Immature natural killer cell (primary cell): ENCODE measurements around the gene GABRG3. TPM values are rescaled to one million over a fixed set of nuclear protein-coding genes. Genes with fewer than 3 reads are reported as not detected.
"Not testable (repeated sequence)": the region's sequence is repeated elsewhere in the genome, so short reads cannot be mapped to it uniquely, and the experiment has no call there.

Experiments used
- DNase-seq, 3 donors: peaks; one replicate each; pipeline ENCODE4 v3.0.0; 2022; ENCODE audit warnings: mixed read lengths in 1 of 3
- H3K27ac Mint-ChIP-seq, 6 donors: one replicate each; pipeline ENCODE4 v1.8.0; 2020; ENCODE audit warnings: mixed read lengths in 6 of 6, mild to moderate bottlenecking in 5 of 6, inconsistent platforms in 4 of 6, moderate library complexity in 3 of 6
- H3K27me3 Mint-ChIP-seq, 3 donors: one replicate each; pipeline ENCODE4 v1.8.0; 2020 to 2021; ENCODE audit warnings: low read depth in 3 of 3, mild to moderate bottlenecking in 3 of 3, mixed read lengths in 3 of 3, moderate library complexity in 3 of 3, inconsistent platforms in 1 of 3
- H3K36me3 Mint-ChIP-seq, 3 donors: one replicate each; pipeline ENCODE4 v1.8.0; 2020; ENCODE audit warnings: mixed read lengths in 3 of 3, inconsistent platforms in 2 of 3, mild to moderate bottlenecking in 2 of 3
- H3K4me1 Mint-ChIP-seq, 2 donors: one replicate each; pipeline ENCODE4 v1.8.0; 2020; ENCODE audit warnings: inconsistent platforms in 2 of 2, mild to moderate bottlenecking in 2 of 2, mixed read lengths in 2 of 2, moderate library complexity in 1 of 2
- H3K4me3 Mint-ChIP-seq, 5 donors: one replicate each; pipeline ENCODE4 v1.8.0; 2020; ENCODE audit warnings: mild to moderate bottlenecking in 5 of 5, mixed read lengths in 5 of 5, inconsistent platforms in 3 of 5, moderate library complexity in 3 of 5
- H3K9me3 Mint-ChIP-seq, 6 donors: one replicate each; pipeline ENCODE4 v1.8.0; 2020; ENCODE audit warnings: mild to moderate bottlenecking in 6 of 6, mixed read lengths in 6 of 6, inconsistent platforms in 4 of 6, moderate library complexity in 3 of 6
- polyA plus RNA-seq, 3 donors: library from polyadenylated mRNA; unstranded; fragments of 300-500 nt; fragmentation: Illumina TruSeq; gene quantifications; one replicate each; pipeline ENCODE4 v1.2.3, GENCODE V29; 2021

Gene GABRG3
- polyA plus RNA-seq, 3 donors from 2014 or later = not detected

- Mint-ChIP-seq H3K9me3 (peaks cover 5 to 19% (median 15%) of the 10 kb centered on the region in 6 donors), H3K4me3 (no peak overlapping the region), H3K36me3 (peaks cover 0 to 4% (median 0%) of the 10 kb centered on the region in 3 donors), H3K27me3 (no peaks in the 10 kb centered on the region), H3K4me1 (no peaks in the 10 kb centered on the region), H3K27ac (no peak overlapping the region)
- DNase-seq = no peak
Observed at GRCh38 chr15:27341780-27342343, 370.9 kb downstream of the GABRG3 start.

GRCh38 chr15:27342991-27343390 is 372.0 kb downstream of the GABRG3 start:
- no peak overlapping the region for H3K4me3 Mint-ChIP-seq
- DNase-seq = no peak
- H3K27me3 Mint-ChIP-seq = no peaks in the 10 kb centered on the region
- H3K27ac Mint-ChIP-seq = no peak overlapping the region
- H3K9me3 Mint-ChIP-seq = peaks cover 5 to 16% (median 11%) of the 10 kb centered on the region in 6 donors
- H3K4me1 Mint-ChIP-seq = no peaks in the 10 kb centered on the region
- H3K36me3 Mint-ChIP-seq = peaks cover 0 to 4% (median 0%) of the 10 kb centered on the region in 3 donors

- Mint-ChIP-seq H3K9me3 (peaks cover 0 to 7% (median 3%) of the 10 kb centered on the region in 6 donors), H3K27ac (no peak overlapping the region), H3K36me3 (no peaks in the 10 kb centered on the region), H3K27me3 (no peaks in the 10 kb centered on the region), H3K4me1 (no peaks in the 10 kb centered on the region), H3K4me3 (no peak overlapping the region)
- no peak for DNase-seq
Observed at GRCh38 chr15:27352136-27352535, 381.2 kb downstream of the GABRG3 start.

GRCh38 chr15:27353856-27354255 is 382.9 kb downstream of the GABRG3 start:
- Mint-ChIP-seq H3K4me3 (no peak overlapping the region), H3K9me3 (peaks cover 0 to 9% (median 3%) of the 10 kb centered on the region in 6 donors), H3K4me1 (no peaks in the 10 kb centered on the region), H3K36me3 (no peaks in the 10 kb centered on the region), H3K27me3 (no peaks in the 10 kb centered on the region), H3K27ac (no peak overlapping the region)
- DNase-seq = no peak

GRCh38 chr15:27358751-27359434 is 387.9 kb downstream of the GABRG3 start:
- Mint-ChIP-seq H3K27ac (no peak overlapping the region), H3K36me3 (no peaks in the 10 kb centered on the region), H3K4me3 (no peak overlapping the region), H3K4me1 (no peaks in the 10 kb centered on the region), H3K9me3 (peaks cover 0 to 7% (median 2%) of the 10 kb centered on the region in 6 donors), H3K27me3 (no peaks in the 10 kb centered on the region)
- DNase-seq = no peak

- H3K27me3 Mint-ChIP-seq = no peaks in the 10 kb centered on the region
- no peak overlapping the region for H3K27ac Mint-ChIP-seq
- H3K4me1 Mint-ChIP-seq = no peaks in the 10 kb centered on the region
- no peak for DNase-seq
- no peaks in the 10 kb centered on the region for H3K36me3 Mint-ChIP-seq
- H3K4me3 Mint-ChIP-seq = no peak overlapping the region
- peaks cover 0 to 8% (median 2%) of the 10 kb centered on the region in 6 donors for H3K9me3 Mint-ChIP-seq
Observed at GRCh38 chr15:27359586-27359985, 388.6 kb downstream of the GABRG3 start.

- no peak overlapping the region for H3K4me3 Mint-ChIP-seq
- H3K4me1 Mint-ChIP-seq = no peaks in the 10 kb centered on the region
- no peak for DNase-seq
- no peaks in the 10 kb centered on the region for H3K36me3 Mint-ChIP-seq
- H3K9me3 Mint-ChIP-seq = peaks cover 0 to 8% (median 2%) of the 10 kb centered on the region in 6 donors
- no peaks in the 10 kb centered on the region for H3K27me3 Mint-ChIP-seq
- H3K27ac Mint-ChIP-seq = no peak overlapping the region
Observed at GRCh38 chr15:27360316-27360715, 389.3 kb downstream of the GABRG3 start.

GRCh38 chr15:27361438-27361837 is 390.5 kb downstream of the GABRG3 start:
- no peak for DNase-seq
- H3K9me3 Mint-ChIP-seq = peaks cover 0 to 8% (median 2%) of the 10 kb centered on the region in 6 donors
- no peaks in the 10 kb centered on the region for H3K27me3 Mint-ChIP-seq
- H3K4me1 Mint-ChIP-seq = no peaks in the 10 kb centered on the region
- H3K27ac Mint-ChIP-seq = no peak overlapping the region
- H3K4me3 Mint-ChIP-seq = no peak overlapping the region
- no peaks in the 10 kb centered on the region for H3K36me3 Mint-ChIP-seq

- H3K36me3 Mint-ChIP-seq = peaks cover 0 to 3% (median 0%) of the 10 kb centered on the region in 3 donors
- H3K9me3 Mint-ChIP-seq = peaks cover 0 to 20% (median 8%) of the 10 kb centered on the region in 6 donors
- no peak overlapping the region for H3K4me3 Mint-ChIP-seq
- H3K27ac Mint-ChIP-seq = no peak overlapping the region
- H3K4me1 Mint-ChIP-seq = no peaks in the 10 kb centered on the region
- DNase-seq = no peak
- no peaks in the 10 kb centered on the region for H3K27me3 Mint-ChIP-seq
Observed at GRCh38 chr15:27365456-27365855, 394.5 kb downstream of the GABRG3 start.

- not testable (repeated sequence) for H3K27me3 Mint-ChIP-seq, H3K36me3 Mint-ChIP-seq, H3K27ac Mint-ChIP-seq, H3K4me1 Mint-ChIP-seq, H3K4me3 Mint-ChIP-seq, DNase-seq
- peaks cover 9 to 53% (median 11%) of the 10 kb centered on the region in 6 donors for H3K9me3 Mint-ChIP-seq
Observed at GRCh38 chr15:27377391-27377790, 406.4 kb downstream of the GABRG3 start.

- Mint-ChIP-seq H3K9me3 (peaks cover 18 to 64% (median 28%) of the 10 kb centered on the region in 6 donors), H3K4me3 (no peak overlapping the region), H3K36me3 (no peaks in the 10 kb centered on the region), H3K27me3 (peaks cover 0 to 2% (median 2%) of the 10 kb centered on the region in 3 donors), H3K4me1 (no peaks in the 10 kb centered on the region), H3K27ac (no peak overlapping the region)
- DNase-seq = no peak
Observed at GRCh38 chr15:27382361-27383025, 411.5 kb downstream of the GABRG3 start.

GRCh38 chr15:27383726-27384125 is 412.7 kb downstream of the GABRG3 start:
- Mint-ChIP-seq H3K27me3 (peaks cover 0 to 2% (median 0%) of the 10 kb centered on the region in 3 donors), H3K4me3 (no peak overlapping the region), H3K36me3 (no peaks in the 10 kb centered on the region), H3K4me1 (no peaks in the 10 kb centered on the region), H3K27ac (no peak overlapping the region), H3K9me3 (peaks cover 16 to 62% (median 30%) of the 10 kb centered on the region in 6 donors)
- no peak for DNase-seq

GRCh38 chr15:27392163-27392562 is 421.2 kb downstream of the GABRG3 start:
- Mint-ChIP-seq H3K9me3 (peaks cover 7 to 53% (median 23%) of the 10 kb centered on the region in 6 donors), H3K4me1 (no peaks in the 10 kb centered on the region), H3K4me3 (no peak overlapping the region), H3K27me3 (no peaks in the 10 kb centered on the region), H3K27ac (no peak overlapping the region), H3K36me3 (no peaks in the 10 kb centered on the region)
- no peak for DNase-seq

GRCh38 chr15:27396521-27396920 is 425.5 kb downstream of the GABRG3 start:
- peaks cover 5 to 48% (median 20%) of the 10 kb centered on the region in 6 donors for H3K9me3 Mint-ChIP-seq
- no peaks in the 10 kb centered on the region for H3K36me3 Mint-ChIP-seq
- peaks cover 0 to 2% (median 0%) of the 10 kb centered on the region in 3 donors for H3K27me3 Mint-ChIP-seq
- no peak overlapping the region for H3K4me3 Mint-ChIP-seq
- H3K4me1 Mint-ChIP-seq = no peaks in the 10 kb centered on the region
- no peak overlapping the region for H3K27ac Mint-ChIP-seq
- no peak for DNase-seq
